ENCODE measurements around the gene GRB7.

The GRB7 gene

DNA sequence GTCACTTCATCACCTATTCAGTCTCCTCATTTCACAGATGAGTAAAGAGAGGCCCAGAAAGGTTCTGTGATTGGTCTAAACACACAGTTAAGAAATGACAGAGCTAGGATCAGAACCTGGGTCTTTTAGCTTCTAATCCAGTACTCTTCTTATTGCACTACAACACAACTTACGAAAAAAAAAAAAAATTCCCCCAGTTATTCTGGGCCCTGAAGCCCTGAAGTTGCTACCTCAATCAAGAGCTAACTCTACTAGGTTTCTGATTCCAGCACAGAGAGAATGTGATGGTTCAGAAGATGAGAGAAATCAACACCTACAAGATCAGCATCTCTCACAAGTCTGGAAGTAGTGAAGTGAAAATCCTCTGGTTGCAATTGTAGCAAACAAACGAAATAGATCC lies 37.3 kb downstream of the GRB7 start:
- DNase-seq, result no peak

DNA sequence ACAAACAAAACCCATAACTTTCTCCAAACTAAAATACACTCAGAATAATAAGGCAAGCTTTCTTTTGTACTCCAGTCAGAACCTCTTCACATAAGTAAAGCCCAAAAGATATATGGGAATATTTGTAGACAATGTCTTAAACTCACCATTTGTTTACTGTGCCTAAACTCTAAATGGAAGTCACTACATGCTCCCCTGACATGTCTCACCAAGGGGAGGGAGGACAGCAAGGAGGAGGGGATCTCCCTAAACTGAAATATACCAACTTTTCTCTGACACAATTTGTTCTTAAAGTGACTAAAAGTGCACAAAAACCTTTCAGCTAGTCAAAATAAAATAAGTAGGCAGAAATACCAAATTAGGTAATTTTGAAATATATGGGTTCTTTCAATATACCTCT lies 38.5 kb downstream of the GRB7 start:
- DNase-seq, result no peak

DNA sequence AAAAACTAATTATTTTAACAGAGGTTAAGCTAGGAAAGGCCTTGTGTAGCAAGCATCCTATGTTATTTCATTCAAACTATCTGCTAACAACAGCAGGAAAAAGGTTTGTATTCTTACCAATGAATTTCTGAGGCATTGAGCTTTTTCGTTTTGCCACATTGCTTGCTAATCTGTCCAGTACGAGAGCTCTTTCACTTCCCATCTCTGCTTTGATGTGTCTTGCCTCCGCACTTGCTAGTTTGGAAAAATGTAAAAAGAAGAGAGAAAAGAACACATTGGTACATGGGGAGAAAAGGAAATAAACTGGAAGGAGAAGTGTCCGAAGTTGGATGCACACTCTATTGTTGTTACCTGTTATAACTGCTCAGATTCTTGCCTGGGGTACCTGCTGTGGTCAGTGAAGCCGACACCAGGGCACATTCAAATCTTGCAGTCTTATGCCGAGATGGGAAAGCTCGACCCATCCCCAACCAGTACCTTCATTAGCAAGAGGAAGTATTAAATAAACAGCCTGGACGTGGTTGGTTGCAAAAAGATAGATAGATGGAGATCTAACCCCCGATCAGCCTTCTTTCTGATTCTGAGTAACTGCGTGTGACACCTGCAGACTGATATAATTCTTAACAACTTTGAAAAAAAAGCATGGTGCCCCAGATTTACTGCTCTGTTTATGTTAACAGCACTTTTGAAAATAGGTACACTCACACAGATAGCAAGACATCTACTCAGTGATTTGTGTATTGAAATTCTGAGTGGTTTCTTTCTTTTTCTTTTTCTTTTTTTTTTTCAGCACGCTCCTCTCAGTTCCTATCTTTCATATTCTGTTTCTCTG lies 40.0 kb downstream of the GRB7 start:
- no peak for DNase-seq

DNA sequence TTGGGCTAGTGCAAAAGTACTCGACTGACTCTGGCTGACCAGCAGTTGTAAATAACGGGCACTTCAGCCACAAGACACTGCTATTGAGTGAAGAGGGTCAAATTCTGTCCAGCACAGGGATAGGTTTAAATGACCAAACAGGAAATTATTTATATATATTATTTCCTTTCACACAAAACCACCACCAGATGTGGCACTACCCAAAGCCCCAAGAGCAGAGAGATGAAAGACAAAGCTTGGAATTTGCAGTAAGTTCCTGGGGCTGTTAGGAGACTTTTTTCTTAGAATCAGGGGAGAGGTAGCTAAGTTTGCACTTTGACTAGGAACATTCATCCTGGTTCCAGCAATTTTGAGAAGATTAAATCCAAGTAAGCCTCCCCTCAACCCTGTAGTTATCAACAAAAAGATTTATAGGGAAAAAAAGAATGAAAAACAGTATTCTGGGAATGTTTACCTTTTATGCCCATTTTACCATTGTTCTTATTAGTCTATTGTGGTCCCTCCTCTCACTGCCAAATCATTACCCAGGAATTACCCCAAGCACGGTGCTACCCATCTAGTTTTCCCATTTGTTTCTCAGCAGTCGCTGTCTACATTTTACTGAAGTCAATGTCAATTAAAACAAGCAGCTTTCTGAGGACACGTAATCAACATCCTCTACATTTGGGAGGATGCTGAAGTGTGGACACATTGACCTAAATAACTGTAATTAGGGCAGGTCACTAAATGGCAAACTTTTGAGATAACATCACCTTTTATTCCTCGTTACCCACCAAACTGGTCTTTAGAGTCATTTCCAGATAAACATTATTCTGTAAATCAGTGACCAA lies 43.5 kb downstream of the GRB7 start:
- DNase-seq, result no peak

DNA sequence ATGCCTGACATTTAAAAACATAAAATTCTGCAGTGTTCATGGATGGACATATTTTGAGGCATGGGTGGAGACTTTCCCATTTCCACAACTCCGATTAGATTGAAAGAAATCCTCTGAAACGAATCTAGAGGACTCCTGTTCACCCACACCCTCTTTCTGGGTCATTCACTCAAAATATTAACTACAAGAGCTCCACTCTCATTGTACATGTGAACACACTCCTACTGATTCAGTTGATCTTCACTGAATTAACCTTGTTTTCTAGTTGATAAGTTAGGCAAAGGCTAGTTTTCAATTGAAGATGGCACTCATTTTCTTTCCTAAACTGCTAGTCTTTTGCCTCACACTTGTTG lies 44.1 kb downstream of the GRB7 start:
- DNase-seq, result no peak

DNA sequence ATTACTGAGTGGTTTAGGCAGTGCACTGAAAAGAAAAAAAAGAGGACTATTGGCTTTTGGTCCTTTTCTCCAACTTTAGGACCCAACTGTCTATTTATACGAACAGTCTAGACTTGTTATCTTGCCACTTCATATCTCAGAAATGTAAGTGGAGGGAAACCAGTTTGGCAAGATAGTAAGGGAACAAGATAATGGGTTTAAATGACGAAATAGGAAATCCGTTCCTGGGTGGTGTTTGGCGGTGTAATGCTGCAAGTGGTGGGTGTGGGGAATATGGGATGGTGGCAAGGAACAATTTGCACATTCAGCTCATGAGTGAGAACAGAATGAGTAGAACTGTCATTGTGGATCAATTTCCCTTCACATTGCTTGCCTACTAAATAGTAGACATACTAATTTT lies 44.7 kb downstream of the GRB7 start:
- peak in 1 of 4 experiments; percentile 7 for DNase-seq

DNA sequence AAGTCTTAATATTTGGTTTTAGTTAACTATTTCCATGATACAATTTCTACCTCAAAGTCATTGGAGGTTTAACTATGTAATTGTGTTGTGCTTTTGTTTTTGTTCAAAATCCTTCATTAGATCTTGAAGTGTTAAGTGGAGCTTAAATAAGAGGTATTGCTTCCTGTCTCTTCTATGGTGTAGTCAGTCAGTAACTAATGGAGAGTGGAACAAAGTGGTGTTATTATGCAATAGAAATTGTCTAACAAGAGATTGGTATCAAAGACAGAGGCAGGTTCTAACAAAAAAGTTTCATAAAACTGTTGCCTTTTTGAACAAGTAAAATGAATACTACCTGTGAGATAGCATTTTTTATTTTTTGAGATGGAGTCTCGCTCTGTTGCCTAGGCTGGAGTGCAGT lies 45.2 kb downstream of the GRB7 start:
- DNase-seq, result no peak

DNA sequence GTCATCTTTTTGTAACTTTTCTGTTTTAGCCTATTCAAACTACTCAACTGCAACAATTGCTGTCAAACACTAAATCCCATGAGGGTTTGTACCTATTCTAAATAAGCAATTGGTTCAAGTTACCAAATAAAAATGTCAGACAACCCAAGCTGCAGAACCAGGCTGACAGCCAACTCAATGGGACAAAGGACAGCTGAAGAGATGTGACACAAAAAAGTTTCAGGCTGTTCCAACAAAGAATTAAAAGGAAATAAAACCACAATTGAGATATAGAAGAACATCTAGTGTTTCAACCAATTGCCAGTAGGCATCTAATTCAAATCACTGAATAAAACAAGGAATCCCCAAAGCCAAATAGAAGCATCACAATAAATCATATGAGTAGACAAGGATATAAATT lies 49.3 kb downstream of the GRB7 start:
- DNase-seq, result no peak

DNA sequence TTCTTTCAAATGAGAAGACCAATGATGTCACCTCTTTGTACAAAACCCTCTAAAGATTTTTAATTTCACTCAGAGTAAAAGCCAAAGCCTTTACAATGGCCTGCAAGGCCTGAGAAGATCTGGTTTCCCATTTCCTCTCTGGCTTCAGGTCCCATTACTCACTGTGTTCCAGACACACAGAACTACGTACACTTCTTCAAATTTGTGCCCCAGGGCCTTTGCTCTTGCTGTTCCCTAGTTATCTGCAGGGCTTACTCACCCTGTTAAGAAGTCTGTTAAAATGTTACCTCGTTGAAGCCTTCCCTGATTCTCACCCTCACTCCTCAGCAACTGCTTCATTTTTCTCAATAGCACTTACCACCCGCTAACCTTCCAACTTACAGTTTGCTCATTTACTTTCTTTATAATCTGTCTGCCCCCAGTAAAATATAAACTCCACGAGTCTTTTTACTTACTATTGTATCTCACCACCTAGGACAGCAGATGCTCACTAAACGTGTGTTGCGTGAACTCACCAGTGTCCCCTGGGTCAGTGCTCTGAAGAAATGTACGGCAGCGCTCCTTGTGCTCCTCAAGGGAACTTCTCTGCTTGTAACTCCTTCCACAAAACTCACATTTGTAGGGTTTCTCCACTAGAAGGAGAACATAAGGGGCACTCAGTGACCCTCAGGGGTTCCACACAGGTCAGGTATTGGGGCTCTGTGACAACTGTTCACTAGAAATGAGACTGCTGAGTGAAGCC lies 50.2 kb downstream of the GRB7 start:
- DNase-seq, result no peak

DNA sequence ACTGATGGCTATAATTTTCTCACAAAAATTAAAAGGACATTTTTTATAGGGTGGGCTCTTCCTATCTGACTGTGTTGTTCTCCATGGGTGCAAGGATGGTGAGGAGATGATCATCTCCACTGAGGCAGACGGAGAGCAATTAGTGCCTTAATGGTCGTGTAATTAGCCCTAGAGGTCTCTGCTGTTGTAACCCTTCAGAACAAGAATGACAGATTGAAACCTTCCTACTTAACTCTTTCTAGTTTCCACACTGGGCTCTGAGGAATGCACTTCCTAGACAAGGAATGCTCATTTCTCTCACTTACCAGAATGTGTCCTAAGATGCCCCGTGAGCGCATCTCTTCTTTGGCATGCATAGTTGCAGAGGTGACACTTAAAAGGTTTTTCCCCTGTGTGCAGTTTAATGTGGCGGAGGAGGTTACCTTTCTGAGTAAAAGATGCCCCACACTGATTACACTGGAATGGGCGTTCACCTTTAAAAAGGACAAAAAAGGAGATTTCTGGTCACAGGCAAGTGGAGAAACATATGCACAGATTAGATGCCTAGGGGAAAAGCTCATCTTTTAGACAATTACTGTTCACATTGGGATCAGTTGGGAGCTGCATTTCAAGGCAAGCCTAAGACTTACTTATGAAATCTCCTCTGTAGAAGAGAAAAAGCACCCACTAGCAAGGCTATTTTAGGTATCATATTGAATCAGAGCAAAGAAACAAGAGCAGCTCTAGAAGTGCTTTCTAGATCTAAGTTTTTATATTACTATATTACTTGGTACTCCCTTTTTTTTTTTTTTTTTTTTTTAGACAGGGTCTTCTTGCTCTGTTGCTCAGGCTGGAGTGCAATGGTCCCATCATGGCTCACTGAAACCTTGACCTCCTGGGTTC lies 53.6 kb downstream of the GRB7 start:
- no peak for DNase-seq

DNA sequence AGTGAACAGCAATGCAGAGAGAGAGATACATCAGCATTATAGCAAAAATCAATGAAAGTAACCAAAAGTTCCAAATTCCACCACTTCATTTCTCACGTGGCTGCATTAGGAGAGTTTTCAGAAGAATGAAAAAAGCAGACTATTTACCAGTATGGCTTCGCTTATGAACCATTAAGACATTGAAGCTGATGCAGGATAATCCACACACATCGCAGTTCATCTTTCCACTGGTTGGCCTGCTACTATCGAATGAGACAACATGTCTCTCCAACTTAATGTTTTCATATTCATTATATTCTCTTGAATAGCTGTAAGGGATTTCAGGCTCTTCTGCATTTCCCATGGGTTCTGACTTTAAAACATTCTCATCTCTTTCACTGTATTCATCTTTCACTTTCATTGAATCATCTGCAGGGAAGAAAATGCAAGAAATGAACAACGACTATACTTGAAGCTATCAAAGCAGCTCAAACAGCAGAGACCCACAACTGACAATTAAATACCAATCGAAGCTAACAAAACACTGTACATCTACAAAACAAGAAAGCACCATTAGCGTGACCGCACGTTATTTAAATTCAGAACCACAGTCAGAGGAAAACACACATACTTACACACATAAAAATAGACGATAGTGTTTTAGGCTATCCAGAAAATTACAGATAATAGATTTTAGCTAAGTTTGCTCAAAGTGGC lies 54.9 kb downstream of the GRB7 start:
- DNase-seq, result no peak

DNA sequence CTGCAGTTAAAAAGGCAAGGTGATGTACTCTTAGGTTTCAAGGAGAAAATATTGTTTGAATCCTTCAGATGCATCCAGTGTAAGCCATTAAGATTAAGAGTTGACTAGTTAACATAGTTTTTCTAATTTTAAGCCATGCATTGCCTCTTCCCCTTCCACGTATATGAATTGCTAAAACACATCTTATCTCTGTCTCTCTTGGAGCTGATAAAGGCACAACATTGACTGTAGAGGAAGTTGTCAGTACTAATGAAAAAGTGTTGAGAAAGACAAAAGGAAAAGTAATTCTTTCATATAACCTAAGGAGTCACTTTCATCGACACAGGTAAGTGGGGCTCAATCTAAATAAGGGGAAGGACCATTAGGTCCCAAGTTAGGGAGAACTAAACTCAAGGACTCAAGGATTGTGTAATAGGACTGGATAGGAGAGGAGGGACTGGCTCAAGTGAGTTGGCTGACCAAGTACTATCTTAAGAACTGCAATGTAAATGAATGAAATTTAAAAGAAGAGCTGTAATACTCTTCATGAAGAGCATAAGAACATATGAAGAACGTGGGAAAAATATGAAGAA lies 55.6 kb downstream of the GRB7 start:
- no peak for DNase-seq

DNA sequence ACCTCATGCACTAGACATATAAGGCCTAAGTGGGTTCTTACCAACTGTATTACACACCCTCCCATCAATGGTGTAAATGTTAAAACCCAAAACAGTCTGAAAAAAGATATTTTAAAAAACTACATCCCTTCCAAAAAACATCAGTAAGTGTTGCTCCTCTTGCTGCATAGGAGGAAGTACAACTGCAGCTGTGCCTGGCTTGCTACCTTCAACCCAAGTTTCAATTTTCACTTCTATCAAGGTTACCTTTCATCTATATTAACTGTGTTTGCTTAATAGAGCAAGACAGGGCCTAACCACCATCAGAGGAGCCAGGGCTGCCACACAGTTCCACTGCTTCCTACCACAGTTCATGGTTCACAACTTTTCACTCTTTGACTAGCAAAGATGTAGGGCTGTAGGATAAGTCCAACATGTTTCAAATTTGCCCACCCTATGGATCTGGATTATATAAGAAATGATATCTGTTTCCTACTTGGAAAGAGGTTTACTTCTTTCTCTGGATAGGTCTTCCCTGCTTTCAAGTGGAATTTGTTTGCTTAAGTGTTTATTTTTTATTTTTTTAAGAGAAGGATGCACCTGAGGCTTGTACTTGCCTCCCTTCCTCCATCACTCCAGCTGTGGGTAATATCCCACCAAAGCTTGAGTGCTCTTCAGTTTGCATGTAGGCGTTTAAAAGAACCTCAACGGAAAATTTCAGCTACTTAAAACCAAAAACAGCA lies 56.7 kb downstream of the GRB7 start:
- DNase-seq, result no peak
